H1 (cell line): ENCODE measurements around the gene LACTB. TPM values are rescaled to one million over a fixed set of nuclear protein-coding genes. Genes with fewer than 3 reads are reported as not detected.

Experiments used
- KDM5A ChIP-seq: fragments of 200-600 bp; IDR thresholded peaks from 2 replicates; pipeline ENCODE4 v1.7.1; 2012; ENCODE audit warnings: mild to moderate bottlenecking, low read length, inconsistent platforms, mixed read lengths
- POLR2A ChIP-seq, 2 experiments: IDR thresholded peaks; 1 replicate in 1 of 2; 2 replicates in 1 of 2; pipeline ENCODE4 v1.6.1; 2011; ENCODE audit warnings: low read depth in 2 of 2, low read length in 2 of 2, mild to moderate bottlenecking in 2 of 2; ENCODE audit errors: control extremely low read depth in 1 of 2
- SP4 ChIP-seq: IDR thresholded peaks from 2 replicates; pipeline ENCODE4 v1.6.1; 2012; ENCODE audit warnings: low read length, inconsistent platforms
- polyA plus RNA-seq, 7 experiments: library from polyadenylated mRNA; depleted of rRNA in 3 of 7; stranded (reverse) in 5 of 7; unstranded in 2 of 7; fragments of >200 nt in 5 of 7; fragments of 200-250 nt in 2 of 7; gene quantifications; 1 replicate in 5 of 7; 2 replicates in 1 of 7; 4 replicates in 1 of 7; pipeline versions ENCODE4 v1.2.1 to v1.2.3, GENCODE V29; 2011 to 2013; ENCODE audit warnings: missing spikeins in 2 of 7, mixed read lengths in 2 of 7
- total RNA-seq: library from RNA; stranded (reverse); fragmentation: NEBNext Ultra II Directional; extraction: Animal tissue kit (Norgen Biotek cat#: 25700); gene quantifications from 2 replicates; pipeline ENCODE4 v1.2.1, GENCODE V29; 2021
- TF ChIP-seq, protein P1 (sequence below): fragments of 300-600 bp; sonication (generic); IDR thresholded peaks from 2 replicates; pipeline ENCODE4 v1.7.1; 2012; ENCODE audit warnings: low read length, moderate library complexity, mild to moderate bottlenecking, inconsistent platforms; ENCODE audit not compliant: insufficient replicate concordance

Gene LACTB
- total and polyA plus RNA-seq, 2 of the 8 experiments (the other 6 are each of a cell fraction or from before 2014, with no cell fraction given): 5.8 to 14.9 TPM

DNA sequence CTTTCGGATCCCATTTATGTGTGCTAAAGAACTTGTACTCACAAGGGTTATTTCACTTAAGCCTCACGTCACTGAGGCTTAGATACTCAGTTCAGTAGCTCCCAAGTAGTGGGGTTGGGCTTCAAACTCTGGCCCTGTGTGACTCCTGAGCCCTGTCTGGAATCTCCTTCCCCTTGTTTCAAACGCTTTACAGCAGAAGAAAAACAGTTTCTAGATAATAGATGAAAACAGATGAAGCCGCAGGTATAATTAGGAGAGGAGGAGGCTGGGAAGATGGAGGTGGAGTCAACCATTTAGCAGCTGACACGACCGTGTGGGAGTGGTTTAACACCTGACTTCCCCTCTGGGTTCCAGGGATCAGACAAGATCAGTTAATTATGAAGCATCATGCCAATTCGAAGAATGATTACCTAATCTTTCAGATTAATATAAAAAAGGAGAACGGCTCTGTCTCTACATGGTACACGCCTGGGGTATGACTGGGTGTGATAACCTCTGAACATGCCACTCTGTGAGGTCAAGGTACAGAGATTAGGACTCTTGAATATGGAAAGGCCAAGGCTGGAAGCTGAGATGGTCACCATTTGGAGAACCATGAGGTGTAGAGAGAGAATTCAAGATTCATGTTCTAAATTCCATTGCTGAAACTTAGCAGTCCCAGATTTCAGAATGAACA, 48.0 kb upstream of the LACTB start (continued):
- TF ChIP-seq, protein P1, sequence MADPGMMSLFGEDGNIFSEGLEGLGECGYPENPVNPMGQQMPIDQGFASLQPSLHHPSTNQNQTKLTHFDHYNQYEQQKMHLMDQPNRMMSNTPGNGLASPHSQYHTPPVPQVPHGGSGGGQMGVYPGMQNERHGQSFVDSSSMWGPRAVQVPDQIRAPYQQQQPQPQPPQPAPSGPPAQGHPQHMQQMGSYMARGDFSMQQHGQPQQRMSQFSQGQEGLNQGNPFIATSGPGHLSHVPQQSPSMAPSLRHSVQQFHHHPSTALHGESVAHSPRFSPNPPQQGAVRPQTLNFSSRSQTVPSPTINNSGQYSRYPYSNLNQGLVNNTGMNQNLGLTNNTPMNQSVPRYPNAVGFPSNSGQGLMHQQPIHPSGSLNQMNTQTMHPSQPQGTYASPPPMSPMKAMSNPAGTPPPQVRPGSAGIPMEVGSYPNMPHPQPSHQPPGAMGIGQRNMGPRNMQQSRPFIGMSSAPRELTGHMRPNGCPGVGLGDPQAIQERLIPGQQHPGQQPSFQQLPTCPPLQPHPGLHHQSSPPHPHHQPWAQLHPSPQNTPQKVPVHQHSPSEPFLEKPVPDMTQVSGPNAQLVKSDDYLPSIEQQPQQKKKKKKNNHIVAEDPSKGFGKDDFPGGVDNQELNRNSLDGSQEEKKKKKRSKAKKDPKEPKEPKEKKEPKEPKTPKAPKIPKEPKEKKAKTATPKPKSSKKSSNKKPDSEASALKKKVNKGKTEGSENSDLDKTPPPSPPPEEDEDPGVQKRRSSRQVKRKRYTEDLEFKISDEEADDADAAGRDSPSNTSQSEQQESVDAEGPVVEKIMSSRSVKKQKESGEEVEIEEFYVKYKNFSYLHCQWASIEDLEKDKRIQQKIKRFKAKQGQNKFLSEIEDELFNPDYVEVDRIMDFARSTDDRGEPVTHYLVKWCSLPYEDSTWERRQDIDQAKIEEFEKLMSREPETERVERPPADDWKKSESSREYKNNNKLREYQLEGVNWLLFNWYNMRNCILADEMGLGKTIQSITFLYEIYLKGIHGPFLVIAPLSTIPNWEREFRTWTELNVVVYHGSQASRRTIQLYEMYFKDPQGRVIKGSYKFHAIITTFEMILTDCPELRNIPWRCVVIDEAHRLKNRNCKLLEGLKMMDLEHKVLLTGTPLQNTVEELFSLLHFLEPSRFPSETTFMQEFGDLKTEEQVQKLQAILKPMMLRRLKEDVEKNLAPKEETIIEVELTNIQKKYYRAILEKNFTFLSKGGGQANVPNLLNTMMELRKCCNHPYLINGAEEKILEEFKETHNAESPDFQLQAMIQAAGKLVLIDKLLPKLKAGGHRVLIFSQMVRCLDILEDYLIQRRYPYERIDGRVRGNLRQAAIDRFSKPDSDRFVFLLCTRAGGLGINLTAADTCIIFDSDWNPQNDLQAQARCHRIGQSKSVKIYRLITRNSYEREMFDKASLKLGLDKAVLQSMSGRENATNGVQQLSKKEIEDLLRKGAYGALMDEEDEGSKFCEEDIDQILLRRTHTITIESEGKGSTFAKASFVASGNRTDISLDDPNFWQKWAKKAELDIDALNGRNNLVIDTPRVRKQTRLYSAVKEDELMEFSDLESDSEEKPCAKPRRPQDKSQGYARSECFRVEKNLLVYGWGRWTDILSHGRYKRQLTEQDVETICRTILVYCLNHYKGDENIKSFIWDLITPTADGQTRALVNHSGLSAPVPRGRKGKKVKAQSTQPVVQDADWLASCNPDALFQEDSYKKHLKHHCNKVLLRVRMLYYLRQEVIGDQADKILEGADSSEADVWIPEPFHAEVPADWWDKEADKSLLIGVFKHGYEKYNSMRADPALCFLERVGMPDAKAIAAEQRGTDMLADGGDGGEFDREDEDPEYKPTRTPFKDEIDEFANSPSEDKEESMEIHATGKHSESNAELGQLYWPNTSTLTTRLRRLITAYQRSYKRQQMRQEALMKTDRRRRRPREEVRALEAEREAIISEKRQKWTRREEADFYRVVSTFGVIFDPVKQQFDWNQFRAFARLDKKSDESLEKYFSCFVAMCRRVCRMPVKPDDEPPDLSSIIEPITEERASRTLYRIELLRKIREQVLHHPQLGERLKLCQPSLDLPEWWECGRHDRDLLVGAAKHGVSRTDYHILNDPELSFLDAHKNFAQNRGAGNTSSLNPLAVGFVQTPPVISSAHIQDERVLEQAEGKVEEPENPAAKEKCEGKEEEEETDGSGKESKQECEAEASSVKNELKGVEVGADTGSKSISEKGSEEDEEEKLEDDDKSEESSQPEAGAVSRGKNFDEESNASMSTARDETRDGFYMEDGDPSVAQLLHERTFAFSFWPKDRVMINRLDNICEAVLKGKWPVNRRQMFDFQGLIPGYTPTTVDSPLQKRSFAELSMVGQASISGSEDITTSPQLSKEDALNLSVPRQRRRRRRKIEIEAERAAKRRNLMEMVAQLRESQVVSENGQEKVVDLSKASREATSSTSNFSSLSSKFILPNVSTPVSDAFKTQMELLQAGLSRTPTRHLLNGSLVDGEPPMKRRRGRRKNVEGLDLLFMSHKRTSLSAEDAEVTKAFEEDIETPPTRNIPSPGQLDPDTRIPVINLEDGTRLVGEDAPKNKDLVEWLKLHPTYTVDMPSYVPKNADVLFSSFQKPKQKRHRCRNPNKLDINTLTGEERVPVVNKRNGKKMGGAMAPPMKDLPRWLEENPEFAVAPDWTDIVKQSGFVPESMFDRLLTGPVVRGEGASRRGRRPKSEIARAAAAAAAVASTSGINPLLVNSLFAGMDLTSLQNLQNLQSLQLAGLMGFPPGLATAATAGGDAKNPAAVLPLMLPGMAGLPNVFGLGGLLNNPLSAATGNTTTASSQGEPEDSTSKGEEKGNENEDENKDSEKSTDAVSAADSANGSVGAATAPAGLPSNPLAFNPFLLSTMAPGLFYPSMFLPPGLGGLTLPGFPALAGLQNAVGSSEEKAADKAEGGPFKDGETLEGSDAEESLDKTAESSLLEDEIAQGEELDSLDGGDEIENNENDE: no peak
- TF ChIP-seq SP4: no peak
- no peak for TF ChIP-seq POLR2A (IDR thresholded peaks at IDR 0.05; ENCODE audit: control extremely low read depth in 1 of 2, low read depth in 2 of 2, low read length in 2 of 2)
- no peak for TF ChIP-seq KDM5A
